MM.1S (cell line): Measurements from ENCODE around the gene CPA2.

Source experiments
- DNase-seq: peaks from one replicate; pipeline ENCODE4 v3.0.0-alpha.2; 2015
- H2AFZ ChIP-seq: fragments of 300-600 bp; sonication (generic); 2 replicates; pipeline ENCODE4 v1.6.0; 2016; ENCODE audit warnings: antibody characterized with exemption, low read length
- H3F3A ChIP-seq: fragments of 300-600 bp; sonication (generic); 2 replicates; pipeline ENCODE4 v1.6.1; 2016; ENCODE audit warnings: mild to moderate bottlenecking, antibody characterized with exemption, low read length, moderate library complexity, mixed read lengths; ENCODE audit not compliant: insufficient read depth
- H3K27ac ChIP-seq: fragments of 300-600 bp; sonication (generic); 2 replicates; pipeline ENCODE4 v1.5.1; 2016; ENCODE audit warnings: mild to moderate bottlenecking, low read length
- H3K27me3 ChIP-seq: fragments of 300-600 bp; sonication (generic); replicated peaks from 2 replicates; pipeline ENCODE4 v1.6.0; 2016; ENCODE audit warnings: low read length; ENCODE audit not compliant: insufficient read depth
- H3K36me3 ChIP-seq: fragments of 300-600 bp; sonication (generic); replicated peaks from 2 replicates; pipeline ENCODE4 v1.6.1; 2016; ENCODE audit warnings: mild to moderate bottlenecking, low read length, mixed read lengths; ENCODE audit not compliant: insufficient read depth
- H3K4me1 ChIP-seq: fragments of 300-600 bp; sonication (generic); 2 replicates; pipeline ENCODE4 v1.6.1; 2016; ENCODE audit warnings: low read length, mixed read lengths
- H3K4me2 ChIP-seq: fragments of 300-600 bp; sonication (generic); 2 replicates; pipeline ENCODE4 v1.6.0; 2016; ENCODE audit warnings: low read depth, low read length
- H3K4me3 ChIP-seq: fragments of 300-600 bp; sonication (generic); 2 replicates; pipeline ENCODE4 v1.5.1; 2016; ENCODE audit warnings: low read length, mixed read lengths
- H3K79me2 ChIP-seq: fragments of 300-600 bp; sonication (generic); 2 replicates; pipeline ENCODE4 v1.6.1; 2016; ENCODE audit warnings: mixed run types, low read length, mixed read lengths
- H3K9ac ChIP-seq: fragments of 300-600 bp; sonication (generic); 2 replicates; pipeline ENCODE4 v1.6.1; 2016; ENCODE audit warnings: low read length, mixed read lengths
- H3K9me2 ChIP-seq: fragments of 300-600 bp; sonication (generic); replicated peaks from 2 replicates; pipeline ENCODE4 v1.6.1; 2016; ENCODE audit warnings: mild to moderate bottlenecking, low read length, mixed read lengths; ENCODE audit not compliant: insufficient read depth
- H3K9me3 ChIP-seq: fragments of 300-600 bp; sonication (generic); replicated peaks from 2 replicates; pipeline ENCODE4 v1.6.1; 2016; ENCODE audit warnings: mild to moderate bottlenecking, low read length, mixed read lengths; ENCODE audit not compliant: insufficient read depth
- H4K20me1 ChIP-seq: fragments of 300-600 bp; sonication (generic); 2 replicates; pipeline ENCODE4 v1.6.1; 2016; ENCODE audit warnings: mild to moderate bottlenecking, low read length, moderate library complexity, mixed read lengths; ENCODE audit not compliant: insufficient read depth
- EZH2 ChIP-seq: fragments of 300-600 bp; sonication (generic); optimal IDR thresholded peaks from 2 replicates; pipeline ENCODE3; 2017; ENCODE audit warnings: low read depth, mild to moderate bottlenecking, antibody characterized with exemption, low read length, mixed read lengths
- EZH2phosphoT487 ChIP-seq: fragments of 300-600 bp; sonication (generic); IDR thresholded peaks from 2 replicates; pipeline ENCODE4 v1.6.1; 2018; ENCODE audit warnings: antibody characterized with exemption, low read length
- TF ChIP-seq, protein P1 (sequence below): fragments of 300-600 bp; sonication (generic); IDR thresholded peaks from 2 replicates; pipeline ENCODE4 v1.5.1; 2016; ENCODE audit warnings: antibody characterized with exemption, low read length, mixed read lengths

CPA2 gene

DNA sequence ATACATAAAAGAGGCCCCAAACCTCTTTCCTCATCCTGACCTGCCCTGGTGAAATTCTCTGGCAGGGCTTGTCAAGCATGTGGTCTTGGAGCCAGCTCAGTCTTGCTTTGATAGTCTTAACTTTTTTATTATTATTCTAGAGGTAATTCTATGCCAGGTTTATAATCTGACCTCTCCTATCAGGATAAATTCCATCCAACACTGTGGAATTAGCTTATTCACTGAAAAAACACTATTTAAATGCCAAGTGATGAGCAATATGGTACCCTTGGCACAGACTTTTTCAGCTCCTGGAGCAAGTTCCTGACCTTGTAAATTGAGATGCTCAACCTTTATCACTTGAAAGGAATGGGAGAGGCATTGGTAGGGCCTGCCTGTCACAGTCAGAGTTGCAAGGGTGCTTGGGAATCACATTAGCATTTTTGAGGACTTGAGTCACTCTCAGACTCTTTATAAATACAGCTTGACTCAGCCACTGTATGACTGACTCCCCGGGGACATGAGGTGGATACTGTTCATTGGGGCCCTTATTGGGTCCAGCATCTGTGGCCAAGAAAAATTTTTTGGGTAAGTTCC lies 26.1 kb downstream of the CPA2 start, which contains the start of gene CPA4:
Gene CPA4, plus strand, starts transcription at position 480 of the 576 bp plus-strand sequence. Its CDS starts 20 bp downstream, at position 500.
- Histone ChIP-seq H3K9me3 (no peaks in the 10 kb centered on the region), H3K4me1 (no peaks in the 10 kb centered on the region), H4K20me1 (no peaks in the 10 kb centered on the region), H3K4me3 (no peak within 1 kb of the TSS), H2AFZ (no peak within 1 kb of the TSS), H3K36me3 (no peaks in the 10 kb centered on the region), H3K9ac (no peak within 1 kb of the TSS), H3K9me2 (no peaks in the 10 kb centered on the region), H3K79me2 (no peaks in the 10 kb centered on the region), H3K27ac (no peak within 1 kb of the TSS), H3K4me2 (no peak within 1 kb of the TSS), H3K27me3 (no peaks in the 10 kb centered on the region), H3F3A (no peaks in the 10 kb centered on the region)
- TF ChIP-seq, protein P1, sequence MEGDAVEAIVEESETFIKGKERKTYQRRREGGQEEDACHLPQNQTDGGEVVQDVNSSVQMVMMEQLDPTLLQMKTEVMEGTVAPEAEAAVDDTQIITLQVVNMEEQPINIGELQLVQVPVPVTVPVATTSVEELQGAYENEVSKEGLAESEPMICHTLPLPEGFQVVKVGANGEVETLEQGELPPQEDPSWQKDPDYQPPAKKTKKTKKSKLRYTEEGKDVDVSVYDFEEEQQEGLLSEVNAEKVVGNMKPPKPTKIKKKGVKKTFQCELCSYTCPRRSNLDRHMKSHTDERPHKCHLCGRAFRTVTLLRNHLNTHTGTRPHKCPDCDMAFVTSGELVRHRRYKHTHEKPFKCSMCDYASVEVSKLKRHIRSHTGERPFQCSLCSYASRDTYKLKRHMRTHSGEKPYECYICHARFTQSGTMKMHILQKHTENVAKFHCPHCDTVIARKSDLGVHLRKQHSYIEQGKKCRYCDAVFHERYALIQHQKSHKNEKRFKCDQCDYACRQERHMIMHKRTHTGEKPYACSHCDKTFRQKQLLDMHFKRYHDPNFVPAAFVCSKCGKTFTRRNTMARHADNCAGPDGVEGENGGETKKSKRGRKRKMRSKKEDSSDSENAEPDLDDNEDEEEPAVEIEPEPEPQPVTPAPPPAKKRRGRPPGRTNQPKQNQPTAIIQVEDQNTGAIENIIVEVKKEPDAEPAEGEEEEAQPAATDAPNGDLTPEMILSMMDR = no peak
- no peak for TF ChIP-seq EZH2
- no peak for TF ChIP-seq EZH2phosphoT487
- no peak for DNase-seq

DNA sequence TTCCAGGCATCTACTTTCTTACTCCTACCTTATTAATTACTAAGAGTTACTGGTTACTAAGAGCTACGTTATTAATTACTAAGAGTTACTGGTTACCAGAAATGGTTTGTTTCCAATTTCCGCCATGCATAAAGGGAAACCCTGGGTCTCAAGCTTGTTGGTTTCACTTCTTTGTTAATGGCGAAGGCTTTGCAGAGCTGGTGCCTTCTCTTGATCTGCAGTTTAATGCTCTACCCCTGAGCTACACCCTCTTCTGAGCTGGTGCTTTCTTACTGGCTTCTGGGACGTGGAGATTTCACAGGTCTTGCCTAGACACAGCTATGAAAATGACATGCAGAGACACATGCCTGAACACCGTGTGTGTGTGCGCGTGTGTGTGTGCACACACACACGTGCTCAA lies 26.9 kb downstream of the CPA2 start:
- Histone ChIP-seq H3F3A (no peaks in the 10 kb centered on the region), H3K4me1 (no peaks in the 10 kb centered on the region), H3K4me2 (no peak overlapping the region), H3K27me3 (no peaks in the 10 kb centered on the region), H3K79me2 (no peaks in the 10 kb centered on the region), H3K4me3 (no peak overlapping the region), H3K9me2 (no peaks in the 10 kb centered on the region), H4K20me1 (no peaks in the 10 kb centered on the region), H3K9ac (no peak overlapping the region), H3K9me3 (no peaks in the 10 kb centered on the region), H3K36me3 (no peaks in the 10 kb centered on the region), H2AFZ (no peak overlapping the region), H3K27ac (no peak overlapping the region)
- TF ChIP-seq EZH2 = no peak
- no peak for TF ChIP-seq EZH2phosphoT487
- TF ChIP-seq, protein P1 = no peak
- no peak for DNase-seq

DNA sequence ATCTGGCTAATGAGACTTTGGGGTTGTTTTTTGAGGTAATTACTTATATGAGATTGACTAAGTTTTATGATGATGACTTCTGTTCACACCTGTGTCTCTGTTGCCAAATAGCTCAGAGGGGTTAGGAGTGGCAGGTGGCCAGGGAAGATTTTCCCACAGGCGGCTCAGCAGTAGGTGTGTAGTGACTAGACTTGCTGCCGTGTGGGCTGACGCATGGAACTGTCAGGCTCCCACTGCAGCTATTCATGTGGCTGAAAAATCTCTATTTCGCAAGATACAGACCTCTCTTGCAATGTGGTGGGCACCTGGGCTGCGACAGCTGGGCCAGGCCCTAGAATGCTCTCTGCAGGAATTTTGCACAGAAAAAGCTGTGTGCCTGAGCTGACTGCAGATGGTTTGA lies 27.7 kb downstream of the CPA2 start:
- H3K4me2 ChIP-seq = no peak overlapping the region
- DNase-seq = no peak

More for the DNA sequence above, 27.7 kb downstream of the CPA2 start:
- no peaks in the 10 kb centered on the region for H3K9me2 ChIP-seq
- no peak overlapping the region for H3K9ac ChIP-seq
- H3K4me1 ChIP-seq = no peaks in the 10 kb centered on the region
- H3K9me3 ChIP-seq = no peaks in the 10 kb centered on the region
- no peaks in the 10 kb centered on the region for H3K79me2 ChIP-seq
- no peaks in the 10 kb centered on the region for H4K20me1 ChIP-seq
- no peaks in the 10 kb centered on the region for H3K27me3 ChIP-seq
- no peak overlapping the region for H2AFZ ChIP-seq
- no peaks in the 10 kb centered on the region for H3F3A ChIP-seq
- TF ChIP-seq EZH2 = no peak
- TF ChIP-seq, protein P1 = no peak
- H3K36me3 ChIP-seq = no peaks in the 10 kb centered on the region
- no peak overlapping the region for H3K27ac ChIP-seq
- no peak overlapping the region for H3K4me3 ChIP-seq
